ENCODE data around the gene KIAA1191.

Gene KIAA1191

GRCh38 chr5:176365351-176366231 is 4.0 kb upstream of the KIAA1191 start, which contains the start of gene ARL10:
Gene ARL10 (plus strand): TSS chr5:176365487. CDS start chr5:176365564, 77 bp downstream.
- DNase-seq (ENCODE audit: low read depth): no peak

GRCh38 chr5:176364765-176365350 is 3.3 kb upstream of the KIAA1191 start:
- no peak for DNase-seq (ENCODE audit: low read depth)

GRCh38 chr5:176362233-176362490 is 598 bp upstream of the KIAA1191 start:
- no peak for DNase-seq (ENCODE audit: low read depth)

- no peak for DNase-seq (ENCODE audit: low read depth)
Measured at GRCh38 chr5:176360894-176361436, 599 bp downstream of the KIAA1191 start.

DNA sequence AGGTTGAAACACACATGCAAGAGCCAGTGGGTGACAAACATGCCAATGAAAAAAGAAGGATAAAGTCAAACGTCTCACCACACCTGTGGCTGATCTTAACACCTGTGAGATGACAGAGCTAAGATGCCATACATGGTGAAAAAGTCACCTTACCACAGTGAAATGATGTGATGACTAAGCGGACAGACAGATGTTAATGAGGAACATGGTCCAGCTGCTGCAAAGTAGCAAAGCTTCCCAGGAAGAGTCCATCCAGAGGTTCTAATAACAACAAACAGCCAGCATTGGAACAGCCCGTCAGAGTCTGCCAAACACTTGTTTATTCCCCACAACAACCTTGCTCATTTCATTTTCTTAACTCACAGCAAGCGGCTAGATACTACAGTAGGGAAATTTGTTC is 1.9 kb downstream of the KIAA1191 start:
- DNase-seq (ENCODE audit: low read depth): no peak

GRCh38 chr5:176356179-176356566 is 5.4 kb downstream of the KIAA1191 start:
- no peak for DNase-seq (ENCODE audit: low read depth)

DNA sequence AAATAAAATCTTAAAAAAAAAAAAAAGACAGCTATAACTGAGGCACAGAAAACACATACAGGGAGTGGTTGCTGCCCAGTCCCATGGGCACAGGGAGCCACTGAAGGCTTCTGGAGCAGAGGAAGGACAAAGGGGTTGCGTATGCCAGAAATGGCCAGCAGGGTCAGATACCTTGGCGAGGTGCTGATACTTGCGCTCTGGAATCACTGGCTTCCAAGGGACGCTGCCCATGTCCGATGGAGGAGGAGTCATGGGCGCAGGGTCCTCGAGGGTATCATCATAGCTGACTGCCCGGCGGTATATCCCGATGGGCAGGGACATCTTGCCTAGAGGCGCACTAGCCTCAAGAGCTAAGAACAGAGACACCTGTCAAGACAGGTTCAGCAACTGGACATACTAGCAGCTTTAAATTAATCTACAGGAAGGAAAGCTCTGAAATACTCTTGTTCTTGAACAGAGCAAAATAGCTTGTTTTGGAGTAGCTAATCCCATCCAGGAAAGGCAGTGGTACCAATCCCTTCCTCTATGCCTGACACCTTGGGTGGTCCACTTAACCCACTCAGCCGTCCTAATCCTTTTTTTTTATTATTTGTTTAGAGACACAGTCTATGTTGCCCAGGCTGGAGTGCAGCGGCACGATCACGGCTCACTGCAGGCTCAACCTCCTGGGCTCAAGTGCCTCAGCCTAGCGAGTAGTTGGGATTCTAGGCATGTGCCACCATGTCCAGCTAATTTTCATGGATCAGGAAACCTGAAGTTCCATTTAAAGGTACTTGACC is 6.0 kb downstream of the KIAA1191 start:
- no peak for DNase-seq (ENCODE audit: low read depth)

DNA sequence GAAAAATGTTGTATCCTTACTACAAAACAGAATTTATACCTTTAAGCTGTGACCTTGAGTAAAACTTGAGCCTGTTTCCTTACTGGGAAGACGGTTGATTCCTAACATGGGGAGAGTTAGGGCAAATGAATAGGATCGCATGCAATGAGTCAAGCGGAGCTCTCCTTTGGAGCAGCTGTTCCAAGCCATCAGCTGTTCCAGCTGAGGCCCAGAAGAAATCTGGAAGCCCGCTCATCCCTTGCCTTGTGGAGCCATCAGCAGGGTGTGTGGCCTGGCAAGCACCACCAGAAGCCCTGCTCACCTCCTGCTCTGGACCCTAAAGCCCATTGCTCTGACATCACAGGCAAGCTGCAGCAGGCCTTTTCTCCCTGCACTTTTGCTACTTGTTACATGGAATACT is 8.0 kb downstream of the KIAA1191 start:
- no peak for DNase-seq (ENCODE audit: low read depth)

- DNase-seq (ENCODE audit: low read depth): no peak
Measured at GRCh38 chr5:176352116-176352878, 9.3 kb downstream of the KIAA1191 start.

DNA sequence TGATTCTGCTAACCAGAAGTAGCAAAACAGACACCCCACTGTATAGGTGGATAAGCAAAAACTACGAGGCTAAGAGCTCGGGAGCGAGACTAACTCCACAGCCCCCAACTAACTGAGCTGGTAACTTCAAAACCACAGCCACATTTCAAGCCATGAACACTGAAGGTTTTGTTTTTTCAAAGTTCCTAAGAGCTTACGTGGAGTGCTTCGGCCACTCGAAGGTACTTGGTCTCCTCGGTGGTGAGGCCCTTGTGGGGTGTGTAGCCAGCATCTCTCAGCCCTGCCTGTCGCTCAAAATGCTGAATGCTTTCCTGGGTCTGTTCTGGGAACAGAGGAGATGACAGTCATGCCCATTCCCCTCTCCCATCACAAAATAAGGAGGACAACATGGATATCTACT is 11.1 kb downstream of the KIAA1191 start:
- no peak for DNase-seq (ENCODE audit: low read depth)

- DNase-seq (ENCODE audit: low read depth): no peak
Measured at GRCh38 chr5:176342766-176343458, 18.7 kb downstream of the KIAA1191 start.

GRCh38 chr5:176342158-176342483 is 19.4 kb downstream of the KIAA1191 start:
- no peak for DNase-seq (ENCODE audit: low read depth)

- DNase-seq (ENCODE audit: low read depth): no peak
Measured at GRCh38 chr5:176341325-176342157, 20.0 kb downstream of the KIAA1191 start.

DNA sequence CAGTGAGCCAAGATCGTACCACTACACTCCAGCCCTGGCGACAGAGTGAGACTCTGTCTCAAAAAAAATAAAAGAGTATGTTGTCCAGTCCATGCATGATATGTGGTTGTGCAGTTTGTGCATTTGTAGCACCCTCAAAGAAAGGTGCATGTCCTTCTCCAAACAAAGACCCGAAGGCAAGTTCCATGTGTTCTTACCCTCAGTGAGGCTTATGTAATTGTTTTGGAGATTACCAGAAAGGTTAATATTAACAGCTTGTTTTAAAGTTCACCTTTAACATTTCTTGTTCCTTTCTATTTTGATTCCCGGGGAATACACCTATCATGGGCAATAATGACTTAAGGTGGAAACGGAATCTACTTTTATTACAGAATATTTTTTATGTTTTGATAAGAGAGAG is 22.3 kb downstream of the KIAA1191 start:
- DNase-seq (ENCODE audit: low read depth): no peak

- DNase-seq (ENCODE audit: low read depth): no peak
Measured at GRCh38 chr5:176337913-176338312, 23.7 kb downstream of the KIAA1191 start.

- DNase-seq (ENCODE audit: low read depth): no peak
Measured at GRCh38 chr5:176334031-176334770, 27.4 kb downstream of the KIAA1191 start.

DNA sequence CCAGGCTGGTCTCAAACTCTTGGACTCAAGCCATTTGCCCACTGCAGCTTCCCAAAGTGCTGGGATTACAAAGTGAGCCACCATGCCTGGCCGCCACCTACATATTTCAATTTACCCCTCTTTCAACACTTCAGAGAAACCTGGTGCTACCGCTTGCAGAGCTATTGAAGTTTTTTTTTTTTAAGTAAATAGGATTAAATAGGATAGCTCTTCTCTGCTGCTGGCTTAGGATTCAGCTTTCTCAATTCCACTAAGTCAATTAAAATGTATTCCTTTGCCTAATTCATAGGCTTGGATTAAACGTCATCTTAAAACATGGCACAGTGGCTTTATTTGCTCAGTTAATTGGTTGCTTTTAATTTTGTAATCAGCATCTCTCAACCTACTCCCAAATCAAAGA is 41.0 kb downstream of the KIAA1191 start:
- no peak for DNase-seq (ENCODE audit: low read depth)

DNA sequence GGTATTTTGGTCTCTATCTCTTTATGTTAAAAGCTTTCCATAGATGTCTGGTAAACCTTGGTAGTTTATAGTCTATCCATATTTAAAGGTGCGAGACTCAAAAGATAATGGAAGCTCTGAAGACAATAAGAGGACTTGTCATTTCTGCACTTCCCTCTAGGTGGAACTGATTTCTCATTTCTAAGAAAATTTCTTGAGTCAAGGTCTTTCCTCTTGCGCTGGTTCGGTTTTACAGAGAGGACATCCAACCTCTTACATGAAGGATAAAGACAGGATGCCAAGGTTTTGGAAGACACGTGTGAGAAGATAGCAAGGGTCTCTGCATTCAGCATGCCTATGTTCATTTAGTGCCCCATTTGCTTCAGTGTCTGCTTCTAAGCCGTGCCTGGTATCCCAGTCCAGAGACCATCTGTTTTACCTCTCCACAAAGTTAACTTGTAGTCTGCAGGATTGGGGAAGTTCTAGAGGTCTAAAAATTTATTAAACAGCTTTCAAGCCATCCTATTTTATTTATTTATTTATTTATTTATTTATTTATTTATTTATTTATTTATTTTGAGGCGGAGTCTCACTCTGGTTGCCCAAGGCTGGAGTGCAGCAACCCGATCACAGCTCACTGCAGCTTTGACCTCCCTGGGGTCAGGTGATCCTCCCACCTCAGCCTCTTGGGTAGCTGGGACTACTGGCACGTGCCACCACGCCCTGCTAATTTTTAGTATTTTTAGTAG is 41.6 kb downstream of the KIAA1191 start:
- no peak for DNase-seq (ENCODE audit: low read depth)
